WTC11 (cell line): ENCODE data around the gene SLC2A5. TPM values are rescaled to one million over a fixed set of nuclear protein-coding genes. Genes with fewer than 3 reads are reported as not detected.
A peak's percentile ranks its signal among the peaks of the same experiment; 100 is the strongest.

Experiments used
- ATAC-seq: fragments of 200-7000 bp; cut with Tn5 transposase; 2 replicates; pipeline ENCODE4 v1.10.0; 2021; ENCODE audit warnings: mild to moderate bottlenecking, moderate library complexity
- CTCF ChIA-PET: fragments of 300-600 bp; sonication (Branson Sonifier 250); formaldehyde crosslinking; loops from one replicate; lab custom pipeline; 2021; ENCODE audit warnings: antibody characterized with exemption; lab: Charles Lee
- POLR2A ChIA-PET: fragments of 350-600 bp; sonication (Branson Sonifier 250); formaldehyde crosslinking; loops from one replicate; lab custom pipeline; 2021; ENCODE audit warnings: antibody characterized with exemption; lab: Charles Lee
- DNase-seq: peaks from one replicate; pipeline ENCODE4 v3.0.0; 2021; ENCODE audit warnings: low spot score
- H3K27ac Mint-ChIP-seq: 2 replicates; pipeline ENCODE4 v1.8.0; 2021; ENCODE audit warnings: mixed read lengths
- H3K27me3 Mint-ChIP-seq: 2 replicates; pipeline ENCODE4 v1.8.0; 2021; ENCODE audit warnings: low read depth, mild to moderate bottlenecking, moderate library complexity, mixed read lengths
- H3K36me3 Mint-ChIP-seq: 2 replicates; pipeline ENCODE4 v1.8.0; 2021; ENCODE audit warnings: mixed read lengths
- H3K4me1 Mint-ChIP-seq: 2 replicates; pipeline ENCODE4 v1.8.0; 2022; ENCODE audit warnings: mixed read lengths
- H3K4me3 Mint-ChIP-seq: 2 replicates; pipeline ENCODE4 v1.8.0; 2021; ENCODE audit warnings: mild to moderate bottlenecking, moderate library complexity, mixed read lengths
- H3K9me3 Mint-ChIP-seq: 2 replicates; pipeline ENCODE4 v1.8.0; 2021; ENCODE audit warnings: mixed read lengths
- AFF4 ChIP-seq: sonication (generic); formaldehyde crosslinking; IDR thresholded peaks from 2 replicates; pipeline ENCODE4 v1.8.1; 2023; ENCODE audit warnings: mild to moderate bottlenecking, missing genetic modification reagents, borderline replicate concordance
- CBFB ChIP-seq: sonication (generic); formaldehyde crosslinking; IDR thresholded peaks from 2 replicates; pipeline ENCODE4 v1.8.1; 2022; ENCODE audit warnings: mild to moderate bottlenecking, low read depth, missing genetic modification reagents
- CDX4 ChIP-seq: fragments of 250-450 bp; sonication (Bioruptor Pico); IDR thresholded peaks from 2 replicates; pipeline ENCODE4 v1.9.0; 2021; ENCODE audit warnings: moderate library complexity, mild to moderate bottlenecking, inconsistent platforms, borderline replicate concordance
- CTCF ChIP-seq: fragments of 200-600 bp; IDR thresholded peaks from 2 replicates; pipeline ENCODE4 v1.8.0; 2022; ENCODE audit warnings: antibody characterized with exemption
- E2F4 ChIP-seq: sonication (generic); formaldehyde crosslinking; IDR thresholded peaks from 2 replicates; pipeline ENCODE4 v1.8.1; 2022; ENCODE audit warnings: low read depth, mild to moderate bottlenecking, moderate library complexity, missing genetic modification reagents, borderline replicate concordance
- ERG ChIP-seq: fragments of 250-450 bp; sonication (Bioruptor Pico); IDR thresholded peaks from 2 replicates; pipeline ENCODE4 v1.8.0; 2021; ENCODE audit warnings: mild to moderate bottlenecking
- HMGA2 ChIP-seq: fragments of 250-450 bp; sonication (Bioruptor Pico); IDR thresholded peaks from 2 replicates; pipeline ENCODE4 v1.4.0; 2021; ENCODE audit warnings: mild to moderate bottlenecking, moderate library complexity
- NFE2L1 ChIP-seq: sonication (generic); formaldehyde crosslinking; IDR thresholded peaks from 2 replicates; pipeline ENCODE4 v1.8.1; 2023; ENCODE audit warnings: missing genetic modification reagents
- RELA ChIP-seq: sonication (generic); formaldehyde crosslinking; IDR thresholded peaks from 2 replicates; pipeline ENCODE4 v1.8.1; 2022; ENCODE audit warnings: missing genetic modification reagents, mild to moderate bottlenecking, borderline replicate concordance
- SMAD4 ChIP-seq: sonication (generic); formaldehyde crosslinking; IDR thresholded peaks from 2 replicates; pipeline ENCODE4 v1.8.0; 2022; ENCODE audit warnings: mild to moderate bottlenecking, missing genetic modification reagents
- STAT6 ChIP-seq: sonication (generic); formaldehyde crosslinking; conservative IDR thresholded peaks from 2 replicates; pipeline ENCODE4 v1.8.1; 2023; ENCODE audit warnings: mild to moderate bottlenecking, low read depth, missing genetic modification reagents, moderate library complexity
- TCF7 ChIP-seq: sonication (generic); formaldehyde crosslinking; IDR thresholded peaks from 2 replicates; pipeline ENCODE4 v1.8.0; 2022; ENCODE audit warnings: mild to moderate bottlenecking, low read depth, missing genetic modification reagents, moderate library complexity
- TEAD1 ChIP-seq: sonication (generic); formaldehyde crosslinking; IDR thresholded peaks from 2 replicates; pipeline ENCODE4 v1.8.0; 2022; ENCODE audit warnings: mild to moderate bottlenecking, missing genetic modification reagents
- ZBTB43 ChIP-seq: sonication (generic); formaldehyde crosslinking; IDR thresholded peaks from 2 replicates; pipeline ENCODE4 v1.8.1; 2023; ENCODE audit warnings: mild to moderate bottlenecking, missing genetic modification reagents
- ZNF121 ChIP-seq: sonication (generic); formaldehyde crosslinking; IDR thresholded peaks from 2 replicates; pipeline ENCODE4 v1.8.0; 2023; ENCODE audit warnings: missing genetic modification reagents
- ZNF219 ChIP-seq: sonication (generic); formaldehyde crosslinking; IDR thresholded peaks from 2 replicates; pipeline ENCODE4 v1.8.0; 2023; ENCODE audit warnings: missing genetic modification reagents, mild to moderate bottlenecking, borderline replicate concordance
- ZNF423 ChIP-seq: fragments of 250-450 bp; sonication (Bioruptor Pico); IDR thresholded peaks from 2 replicates; pipeline ENCODE4 v2.1.2; 2022; ENCODE audit warnings: mild to moderate bottlenecking, moderate library complexity
- ZNF671 ChIP-seq: fragments of 250-450 bp; sonication (Bioruptor Pico); IDR thresholded peaks from 2 replicates; pipeline ENCODE4 v1.8.0; 2021; ENCODE audit warnings: mild to moderate bottlenecking
- ZSCAN18 ChIP-seq: fragments of 250-450 bp; sonication (Bioruptor Pico); IDR thresholded peaks from 2 replicates; pipeline ENCODE4 v2.1.2; 2022; ENCODE audit warnings: mild to moderate bottlenecking, moderate library complexity
- total RNA-seq: library from RNA; stranded (reverse); gene quantifications from 3 replicates; pipeline ENCODE4 v1.2.3, GENCODE V29; 2021

Gene SLC2A5
- total RNA-seq, 1 experiment from 2014 or later: 0.04 TPM

GRCh38 chr1:8987881-8988617, 81.4 kb downstream of the SLC2A5 start:
- Mint-ChIP-seq H3K36me3 (peaks cover 6% of the 10 kb centered on the region), H3K4me1 (0 out of 2 replicates have a peak, but pooled peaks cover 2% of the 10 kb centered on the region), H3K9me3 (peaks cover 8% of the 10 kb centered on the region), H3K4me3 (no peak overlapping the region), H3K27me3 (no peaks in the 10 kb centered on the region), H3K27ac (peak overlapping the region; percentile 57; the same call in 1 of the 2 replicates)
- TF ChIP-seq HMGA2 (CRISPR knock-in tag) (no peak), SMAD4 (CRISPR knock-in tag) (no peak), TEAD1 (CRISPR knock-in tag) (no peak), NFE2L1 (CRISPR knock-in tag) (no peak), CTCF (peak; percentile 82)
- ChIA-PET CTCF (interaction anchor here (0.9 to 6.1 kb wide), 7 partner anchors 12 to 139 kb away, joined by 3 to 50 read pairs (median 5); no protein-coding TSS in a partner anchor), POLR2A (no interaction called here)
- DNase-seq (peak; percentile 81), ATAC-seq (peak; percentile 92)

GRCh38 chr1:8986814-8987190, 82.6 kb downstream of the SLC2A5 start:
- peaks cover 3% of the 10 kb centered on the region; the same call in 1 of the 2 replicates for H3K27me3 Mint-ChIP-seq
- TF ChIP-seq ZNF219 (CRISPR knock-in tag): no peak
- no peak for TF ChIP-seq CBFB (CRISPR knock-in tag)
- TF ChIP-seq RELA (CRISPR knock-in tag): no peak
- TF ChIP-seq CDX4 (CRISPR knock-in tag): no peak
- no peak for TF ChIP-seq ERG
- TF ChIP-seq STAT6 (CRISPR knock-in tag): no peak
- no peak for TF ChIP-seq ZNF671 (CRISPR knock-in tag)
- no peak for TF ChIP-seq ZNF121
- no peak for TF ChIP-seq ZBTB43
- TF ChIP-seq AFF4: no peak
- no peak for TF ChIP-seq ZSCAN18
- TF ChIP-seq ZNF423 (CRISPR knock-in tag): no peak
- TF ChIP-seq E2F4 (CRISPR knock-in tag): no peak
- no peak for TF ChIP-seq TCF7 (CRISPR knock-in tag)

More at GRCh38 chr1:8986814-8987190, 82.6 kb downstream of the SLC2A5 start:
- ChIA-PET POLR2A (interaction anchor here (0.8 kb wide), 1 partner anchor 99 kb away, joined by 3 read pairs; no protein-coding TSS in a partner anchor), CTCF (interaction anchor here (1.0 to 6.1 kb wide), 5 partner anchors 10 to 68 kb away, joined by 3 to 50 read pairs (median 8); no protein-coding TSS in a partner anchor)
- Mint-ChIP-seq H3K4me1 (0 out of 2 replicates have a peak, but pooled peaks cover 2% of the 10 kb centered on the region), H3K4me3 (no peak overlapping the region), H3K36me3 (no peaks in the 10 kb centered on the region), H3K27ac (0 out of 2 replicates have a peak overlapping the region, but pooled peaks have one; percentile 72), H3K9me3 (no peaks in the 10 kb centered on the region)
- DNase-seq (no peak), ATAC-seq (no peak)
